ENCODE results near the gene IMP3.
"Not testable (repeated sequence)": the region's sequence is repeated elsewhere in the genome, so short reads cannot be mapped to it uniquely, and the experiment has no call there.

The IMP3 gene

GRCh38 chr15:75649848-75650247, 9.8 kb upstream of the IMP3 start:
- DNase-seq = no peak

- DNase-seq = no peak
Measured at GRCh38 chr15:75649045-75649761, 9.2 kb upstream of the IMP3 start.

GRCh38 chr15:75648156-75649000, 8.4 kb upstream of the IMP3 start:
- DNase-seq = peak; percentile 70

DNA sequence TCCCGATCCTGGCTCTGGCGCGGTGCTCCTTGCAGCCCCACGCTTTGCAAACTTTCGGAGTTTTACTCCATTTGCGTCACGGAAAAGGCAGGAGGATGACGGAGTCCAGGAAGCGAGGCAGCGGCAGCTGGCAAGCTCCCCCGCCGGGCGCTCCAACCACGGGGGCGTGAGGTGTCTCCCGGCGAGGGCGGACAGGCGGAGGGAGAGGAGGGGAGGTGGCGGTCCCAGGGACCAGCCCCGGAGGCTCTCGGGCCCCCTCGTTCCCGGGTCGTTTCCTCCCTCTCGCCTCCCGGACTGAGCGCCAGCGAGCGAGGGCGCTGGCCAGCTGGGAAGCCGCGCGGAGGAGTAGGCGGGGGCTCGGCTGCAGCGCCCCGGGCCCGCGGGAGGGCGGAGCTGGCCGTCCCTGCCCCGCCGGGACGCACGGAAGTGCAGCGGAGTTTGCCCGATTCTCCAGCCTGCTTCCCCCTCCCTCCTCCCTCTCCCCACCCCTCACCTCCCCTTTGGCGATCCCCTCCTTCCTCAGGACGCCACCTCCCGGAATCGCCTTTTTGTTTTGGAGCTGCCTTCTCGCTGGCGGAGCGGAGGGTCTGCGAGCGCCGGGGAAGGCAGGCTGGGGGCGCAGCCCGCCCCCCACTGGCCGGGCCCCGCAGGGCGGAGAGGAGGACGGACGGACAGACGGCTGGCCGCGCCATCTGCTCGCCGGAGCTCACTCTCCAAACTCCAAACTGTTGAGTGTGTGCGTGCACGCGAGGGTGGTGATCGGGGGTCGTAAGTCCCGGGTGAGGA, 7.5 kb upstream of the IMP3 start, which contains the start of gene SNX33:
TSS of gene SNX33 (plus strand) at position 543 of the 786 bp plus-strand sequence. CDS start 1,191 bp downstream, outside the sequence.
- DNase-seq = peak; percentile 85

DNA sequence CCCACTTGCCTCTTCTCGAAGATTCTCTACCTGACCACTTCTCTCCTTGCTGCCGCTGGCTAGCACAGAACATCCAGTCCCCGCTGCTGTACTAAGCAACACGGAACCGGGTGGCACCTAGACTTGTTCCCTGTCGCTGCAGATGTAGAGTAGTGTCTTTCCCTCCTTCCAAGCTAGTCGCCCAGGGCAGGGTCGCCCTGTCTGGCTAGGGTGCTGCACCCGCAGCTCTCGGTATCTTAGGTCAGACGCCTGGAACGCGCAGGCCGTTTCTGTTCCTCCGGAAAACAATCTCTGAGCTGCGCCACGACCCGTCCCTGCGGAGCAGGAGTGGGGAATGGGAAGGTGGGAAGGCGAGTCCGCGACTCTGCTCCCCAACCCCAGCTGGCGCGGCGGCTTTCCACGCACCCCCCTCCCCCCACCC, 6.9 kb upstream of the IMP3 start:
- DNase-seq = peak; percentile 52

- no peak for DNase-seq
Measured at GRCh38 chr15:75646112-75646943, 6.3 kb upstream of the IMP3 start.

GRCh38 chr15:75644376-75644775, 4.4 kb upstream of the IMP3 start:
- no peak for DNase-seq

GRCh38 chr15:75641603-75642002, 1.6 kb upstream of the IMP3 start:
- no peak for DNase-seq

DNA sequence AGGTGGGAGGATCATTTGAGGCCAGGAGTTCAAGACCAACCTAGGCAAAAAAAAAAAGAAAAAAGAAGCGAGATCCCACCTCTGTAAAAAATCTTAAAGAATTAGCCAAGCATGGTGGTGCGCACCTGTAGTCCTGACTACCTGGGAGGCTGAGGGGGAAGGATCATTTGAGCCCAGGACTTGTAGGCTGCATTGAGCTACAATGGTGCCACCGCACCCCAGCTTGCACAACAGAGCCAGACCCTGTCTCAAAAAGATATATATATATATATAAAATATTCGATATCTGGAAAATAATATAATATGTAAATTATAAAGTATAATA, 1.1 kb upstream of the IMP3 start:
- peak; percentile 50 for DNase-seq

DNA sequence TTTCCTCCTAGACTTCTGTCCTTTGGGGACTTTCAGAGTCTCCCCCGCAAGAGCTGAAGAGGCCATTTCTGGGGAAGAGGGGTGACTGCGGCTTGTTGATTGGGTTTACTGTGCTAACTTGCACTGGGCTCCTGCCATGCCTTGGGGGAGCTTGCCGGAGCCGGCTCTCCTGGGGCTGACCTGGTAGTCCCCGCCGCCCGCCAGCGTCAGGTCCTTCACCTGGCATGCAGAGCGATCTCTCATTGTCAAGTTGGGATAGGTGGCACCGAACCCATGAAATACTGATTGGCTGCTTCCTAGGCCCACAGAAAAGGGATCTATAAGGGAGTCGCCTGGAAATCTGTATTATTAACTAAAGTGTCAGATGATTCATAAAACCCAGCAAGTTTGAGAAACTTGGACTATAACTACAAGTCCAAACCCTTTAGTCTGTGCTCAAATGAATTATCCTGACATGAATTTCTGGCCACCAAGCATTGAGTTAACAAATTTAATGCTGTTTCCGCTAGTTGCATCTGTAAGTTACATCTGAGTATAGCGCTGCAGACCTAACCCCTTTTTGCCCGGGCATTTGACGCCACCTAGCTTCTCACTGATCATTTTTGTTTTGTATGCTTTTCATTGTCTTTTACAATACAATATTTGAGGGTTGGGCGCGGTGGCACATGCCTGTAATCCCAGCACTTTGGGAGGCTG, 607 bp upstream of the IMP3 start:
- DNase-seq = peak; percentile 85

DNA sequence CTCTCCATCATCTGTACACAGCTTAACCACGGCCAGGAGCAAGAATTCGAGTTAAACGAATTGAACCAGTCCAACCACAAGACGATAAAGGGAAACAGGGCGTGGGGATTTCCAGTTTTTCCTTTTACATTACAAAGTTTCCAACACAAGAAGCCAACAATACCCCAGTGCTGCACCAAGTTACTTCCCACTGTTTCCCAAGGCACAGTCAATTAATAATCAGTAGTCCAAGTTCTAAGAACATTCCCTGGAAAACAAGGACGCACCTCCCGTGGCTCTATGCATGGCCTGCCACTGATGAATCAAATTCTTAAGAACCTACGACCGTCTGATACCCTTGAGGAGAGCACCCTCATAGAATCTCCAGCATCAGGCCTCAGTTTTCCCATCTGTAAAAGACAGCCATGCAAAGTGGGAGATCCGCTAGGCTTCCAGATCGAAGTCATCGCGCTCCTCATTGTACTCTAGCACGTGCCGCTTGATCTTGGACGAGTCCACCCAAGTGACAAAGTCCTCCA, 774 bp downstream of the IMP3 start:
- no peak for DNase-seq

DNA sequence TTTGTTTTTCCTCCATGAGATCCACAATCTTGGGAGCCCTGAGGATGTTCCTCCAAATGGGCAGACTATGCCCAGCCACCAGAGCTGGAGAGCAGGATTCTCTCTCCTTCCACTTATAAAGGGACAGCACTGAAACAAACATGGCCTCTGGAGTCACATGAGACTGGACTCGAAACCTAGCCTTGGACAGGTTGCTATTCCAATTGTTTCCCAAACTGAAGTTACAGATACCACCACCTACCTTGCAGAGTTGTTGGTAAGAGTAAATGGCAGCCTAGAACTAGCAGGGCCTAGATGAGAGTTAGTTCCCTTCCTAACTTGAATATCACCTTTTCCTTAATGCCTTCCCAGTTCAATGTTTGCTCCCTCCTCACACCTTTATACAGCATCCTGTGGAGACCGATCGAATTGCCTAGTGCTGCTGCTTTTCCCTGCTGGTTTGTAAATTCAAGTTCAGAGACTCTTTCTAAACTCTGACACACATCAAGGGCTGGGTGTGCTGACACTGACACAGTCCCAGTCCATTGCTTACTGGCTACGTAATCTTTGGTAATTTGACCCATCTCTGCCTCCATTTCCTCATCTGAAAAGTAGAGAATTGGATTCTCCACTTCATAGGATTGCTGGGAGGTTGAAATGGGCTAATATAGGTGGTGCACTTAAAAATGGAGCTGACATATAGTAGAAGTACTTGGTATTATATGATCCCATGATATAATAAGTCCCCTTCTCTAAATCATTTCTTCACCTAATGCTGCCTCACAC, 2.6 kb downstream of the IMP3 start:
- DNase-seq = no peak

- no peak for DNase-seq
Measured at GRCh38 chr15:75636026-75636425, 4.0 kb downstream of the IMP3 start.

GRCh38 chr15:75633922-75634321, 6.1 kb downstream of the IMP3 start:
- not testable (repeated sequence) for DNase-seq

DNA sequence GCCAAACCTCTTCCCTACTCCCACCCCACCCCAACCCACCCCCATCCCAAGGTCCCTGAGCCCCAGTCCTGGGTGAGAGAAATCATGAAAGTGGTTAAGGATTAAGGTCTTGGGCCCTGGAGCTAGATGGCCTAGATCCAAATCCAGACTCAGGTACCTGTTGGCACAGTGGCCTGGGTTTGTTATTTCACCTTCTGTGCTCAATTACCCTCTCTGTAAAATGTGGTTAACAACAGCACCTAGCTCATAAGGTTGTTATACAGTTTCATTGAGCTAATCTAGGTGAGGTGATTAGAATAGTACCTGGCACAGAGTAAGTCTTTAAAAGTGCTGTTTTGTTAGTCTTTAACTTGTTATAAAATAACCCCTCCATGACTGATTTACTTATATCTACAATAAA, 8.1 kb downstream of the IMP3 start:
- no peak for DNase-seq

DNA sequence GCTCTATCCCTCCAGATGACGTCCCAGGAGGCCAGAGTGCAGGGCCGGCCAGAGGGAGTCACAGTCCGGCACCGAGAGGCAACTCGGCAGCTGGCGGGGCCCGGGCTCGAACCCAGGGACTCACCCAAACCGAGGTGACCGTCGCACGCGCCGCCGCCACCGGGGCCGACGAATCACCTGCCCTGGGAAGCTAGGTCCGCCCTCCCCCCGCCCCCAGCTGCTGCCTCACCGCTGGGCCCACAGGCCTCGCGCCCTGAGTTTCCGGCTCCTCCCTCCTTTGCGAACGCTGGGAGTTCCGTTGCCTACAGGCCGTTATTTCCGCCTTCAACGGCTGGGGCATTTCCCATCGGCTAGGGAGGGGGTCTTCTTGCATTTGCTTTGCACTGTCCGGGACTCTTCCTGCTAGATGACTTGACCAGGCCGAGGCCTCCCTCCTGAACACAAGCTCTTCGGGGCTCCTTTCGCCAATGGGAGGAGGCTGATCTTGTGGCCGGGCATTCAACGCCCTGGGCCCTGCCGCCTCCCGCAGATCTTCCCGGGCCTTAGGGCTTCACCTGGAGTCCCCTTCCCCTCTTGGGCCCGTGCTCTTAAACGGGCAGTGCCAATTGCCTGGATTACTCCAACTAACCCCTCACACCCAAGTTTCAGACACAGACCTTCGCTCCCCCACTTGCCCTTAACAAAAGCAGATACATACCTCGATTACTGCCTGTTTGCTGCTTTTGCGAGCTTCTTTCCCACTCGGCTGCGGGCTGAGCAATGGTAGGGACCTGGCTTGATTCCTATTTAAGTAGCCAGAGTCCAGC, 14.3 kb downstream of the IMP3 start, which contains the start of gene SNUPN:
TSS of gene SNUPN (minus strand) at position 184 of the 806 bp plus-strand sequence. CDS start 4,674 bp downstream, outside the sequence.
- peak; percentile 97 for DNase-seq

- no peak for DNase-seq
Measured at GRCh38 chr15:75622505-75622904, 17.5 kb downstream of the IMP3 start.

GRCh38 chr15:75620841-75621391, 19.1 kb downstream of the IMP3 start:
- no peak for DNase-seq

DNA sequence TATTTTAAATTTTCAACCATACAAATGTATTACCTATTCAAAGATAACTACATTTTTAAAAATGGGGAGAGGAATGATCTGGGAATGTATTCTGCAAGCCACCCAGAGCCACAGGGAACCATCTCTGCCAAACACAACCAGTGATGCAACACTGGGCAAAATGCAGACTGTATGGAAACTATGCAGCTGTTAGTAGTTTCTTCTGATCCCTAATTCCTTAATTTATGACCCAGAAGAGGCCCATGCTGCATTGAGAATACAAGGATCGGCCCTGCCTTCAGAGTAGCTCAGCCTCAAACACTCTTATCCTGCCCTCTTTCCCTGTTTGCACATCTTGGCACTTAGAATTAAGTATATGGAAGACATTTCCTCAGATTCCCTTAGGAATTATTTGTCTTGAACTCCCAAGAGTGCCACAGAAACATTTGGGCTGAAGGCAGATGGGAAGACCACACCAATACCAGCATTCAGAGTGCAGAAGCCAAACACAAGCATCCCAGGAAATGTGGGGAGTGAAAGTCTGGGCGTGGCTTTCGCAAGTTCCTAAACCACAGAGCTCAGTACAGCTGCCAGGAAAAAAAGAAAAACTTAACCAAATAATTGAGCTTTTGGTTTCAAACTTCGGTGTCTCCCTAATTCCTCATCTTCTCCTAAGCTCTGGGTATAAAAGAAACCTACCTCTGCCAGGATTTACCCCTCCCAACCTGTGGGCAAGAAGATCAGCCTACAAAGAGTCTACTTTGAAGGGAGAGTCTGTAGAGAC, 19.8 kb downstream of the IMP3 start:
- no peak for DNase-seq

Measured in NCI-H82 (cell line).